22Rv1 (cell line): ENCODE data around the gene CD274.
"Not testable (repeated sequence)": the region's sequence is repeated elsewhere in the genome, so short reads cannot be mapped to it uniquely, and the experiment has no call there.

Experiments used
- H3K27ac ChIP-seq: fragments of 450-650 bp; 2 replicates; pipeline ENCODE4 v1.5.1; 2017
- CTCF ChIP-seq: fragments of 450-650 bp; IDR thresholded peaks from 2 replicates; pipeline ENCODE4 v1.5.1; 2017; ENCODE audit warnings: mild to moderate bottlenecking
- ZFX ChIP-seq: fragments of 450-650 bp; IDR thresholded peaks from 2 replicates; pipeline ENCODE4 v1.6.1; 2017; ENCODE audit warnings: antibody characterized with exemption, borderline replicate concordance

CD274 gene

GRCh38 chr9:5459289-5459829, 9.0 kb downstream of the CD274 start:
- no peak overlapping the region for H3K27ac ChIP-seq

GRCh38 chr9:5460157-5460556, 9.8 kb downstream of the CD274 start:
- no peak overlapping the region for H3K27ac ChIP-seq
- TF ChIP-seq ZFX = no peak
- no peak for TF ChIP-seq CTCF

More at GRCh38 chr9:5459289-5459829, 9.0 kb downstream of the CD274 start:
- TF ChIP-seq CTCF = no peak
- no peak for TF ChIP-seq ZFX

GRCh38 chr9:5464831-5465330, 14.5 kb downstream of the CD274 start:
- H3K27ac ChIP-seq = not testable (repeated sequence)

- H3K27ac ChIP-seq = no peak overlapping the region
- TF ChIP-seq CTCF = no peak
Observed at GRCh38 chr9:5466005-5466404, 15.7 kb downstream of the CD274 start.

GRCh38 chr9:5466766-5467165, 16.4 kb downstream of the CD274 start:
- no peak overlapping the region for H3K27ac ChIP-seq
- TF ChIP-seq CTCF (no peak), ZFX (no peak)

GRCh38 chr9:5468850-5469249, 18.5 kb downstream of the CD274 start:
- TF ChIP-seq CTCF (no peak), ZFX (no peak)
- H3K27ac ChIP-seq = no peak overlapping the region

GRCh38 chr9:5470122-5470521, 19.8 kb downstream of the CD274 start:
- TF ChIP-seq CTCF (no peak), ZFX (no peak)
- H3K27ac ChIP-seq = no peak overlapping the region

- no peak for TF ChIP-seq ZFX
- no peak for TF ChIP-seq CTCF
Observed at GRCh38 chr9:5470816-5471215, 20.5 kb downstream of the CD274 start.

GRCh38 chr9:5475611-5476010, 25.3 kb downstream of the CD274 start:
- H3K27ac ChIP-seq = not testable (repeated sequence)

More at GRCh38 chr9:5470816-5471215, 20.5 kb downstream of the CD274 start:
- H3K27ac ChIP-seq = no peak overlapping the region
